GM12878 (cell line): ENCODE data around the gene LIPT1. TPM values are rescaled to one million over a fixed set of nuclear protein-coding genes. Genes with fewer than 3 reads are reported as not detected.

Experiments
- CEBPZ ChIP-seq: fragments of 150-350 bp; IDR thresholded peaks from 2 replicates; pipeline ENCODE4 v1.6.1; 2016; ENCODE audit warnings: low read depth, low read length
- CHD2 ChIP-seq: IDR thresholded peaks from 2 replicates; pipeline ENCODE4 v1.6.1; 2011; ENCODE audit warnings: low read depth, low read length, improper control_type of control experiment, borderline replicate concordance
- CREB1 ChIP-seq: IDR thresholded peaks from 2 replicates; pipeline ENCODE4 v1.6.1; 2012; ENCODE audit warnings: low read depth, mild to moderate bottlenecking, inconsistent platforms
- ETV6 ChIP-seq, 2 experiments: fragments of 450-650 bp in 1 of 2; IDR thresholded peaks in 1 of 2; conservative IDR thresholded peaks in 1 of 2; 2 replicates each; pipeline ENCODE4 v1.6.1; 2014; ENCODE audit warnings: antibody characterized with exemption in 1 of 2, borderline replicate concordance in 1 of 2, low read depth in 1 of 2, mild to moderate bottlenecking in 1 of 2, moderate library complexity in 1 of 2
- IRF4 ChIP-seq: IDR thresholded peaks from 2 replicates; pipeline ENCODE4 v1.6.1; 2011; ENCODE audit warnings: low read depth, low read length
- KDM1A ChIP-seq: fragments of 200-600 bp; sonication (generic); IDR thresholded peaks from 2 replicates; pipeline ENCODE4 v1.6.1; 2016; ENCODE audit warnings: borderline replicate concordance
- LARP7 ChIP-seq: fragments of 450-650 bp; IDR thresholded peaks from 2 replicates; pipeline ENCODE4 v1.6.1; 2017; ENCODE audit warnings: mild to moderate bottlenecking
- MXI1 ChIP-seq: fragments of 150-350 bp; IDR thresholded peaks from 2 replicates; pipeline ENCODE4 v1.6.1; 2011; ENCODE audit warnings: low read depth, mild to moderate bottlenecking, inconsistent platforms, low read length, improper control_type of control experiment
- MYB ChIP-seq: fragments of 150-350 bp; IDR thresholded peaks from 2 replicates; pipeline ENCODE4 v1.6.1; 2014; ENCODE audit warnings: mild to moderate bottlenecking, low read depth, low read length, borderline replicate concordance
- NBN ChIP-seq: fragments of 450-650 bp; IDR thresholded peaks from 2 replicates; pipeline ENCODE4 v1.6.1; 2016
- NFYB ChIP-seq: IDR thresholded peaks from 2 replicates; pipeline ENCODE4 v1.6.1; 2011; ENCODE audit warnings: low read depth, mild to moderate bottlenecking, low read length, improper control_type of control experiment, moderate library complexity; ENCODE audit not compliant: insufficient read depth
- PAX5 ChIP-seq: IDR thresholded peaks from 2 replicates; pipeline ENCODE4 v1.6.1; 2011; ENCODE audit warnings: low read depth, low read length, borderline replicate concordance
- RAD21 ChIP-seq: IDR thresholded peaks from 2 replicates; pipeline ENCODE4 v1.6.1; 2011; ENCODE audit warnings: mild to moderate bottlenecking, low read depth, low read length, moderate library complexity; ENCODE audit not compliant: insufficient read depth
- REST ChIP-seq: IDR thresholded peaks from 2 replicates; pipeline ENCODE4 v1.6.1; 2012; ENCODE audit warnings: mild to moderate bottlenecking, low read depth, low read length
- SIN3A ChIP-seq: IDR thresholded peaks from 2 replicates; pipeline ENCODE4 v1.6.1; 2012; ENCODE audit warnings: low read depth, low read length, improper control_type of control experiment
- SKIL ChIP-seq: fragments of 450-650 bp; IDR thresholded peaks from 2 replicates; pipeline ENCODE4 v1.6.1; 2017; ENCODE audit warnings: mild to moderate bottlenecking, low read depth, inconsistent platforms; ENCODE audit not compliant: poor library complexity, severe bottlenecking
- SMARCA5 ChIP-seq: fragments of 450-650 bp; IDR thresholded peaks from 2 replicates; pipeline ENCODE4 v1.6.1; 2017; ENCODE audit warnings: mild to moderate bottlenecking
- SUPT20H ChIP-seq: IDR thresholded peaks from 2 replicates; pipeline ENCODE4 v1.6.1; 2011; ENCODE audit warnings: low read depth, mild to moderate bottlenecking, low read length, moderate library complexity, borderline replicate concordance; ENCODE audit not compliant: control insufficient read depth
- SUZ12 ChIP-seq: fragments of 200-600 bp; sonication (generic); IDR thresholded peaks from one replicate; pipeline ENCODE4 v1.6.1; 2018; ENCODE audit warnings: antibody characterized with exemption, mild to moderate bottlenecking; ENCODE audit not compliant: unreplicated experiment
- YY1 ChIP-seq: IDR thresholded peaks from 2 replicates; pipeline ENCODE4 v1.6.1; 2011; ENCODE audit warnings: low read depth, mild to moderate bottlenecking, low read length
- ZNF207 ChIP-seq: fragments of 450-650 bp; IDR thresholded peaks from 2 replicates; pipeline ENCODE4 v1.6.1; 2014; ENCODE audit warnings: antibody characterized with exemption, mild to moderate bottlenecking, borderline replicate concordance
- polyA plus RNA-seq, 11 experiments: library from polyadenylated mRNA; depleted of rRNA in 4 of 11; unstranded in 6 of 11; stranded (reverse) in 5 of 11; fragments of >200 nt; fragmentation: Nextera tagmentation in 4 of 11; fragmentation: Illumina TruSeq in 1 of 11; extraction: Ambion mirVana in 4 of 11; extraction: Trizol in 1 of 11; gene quantifications; 1 replicate in 1 of 11; 2 replicates in 10 of 11; pipeline versions ENCODE4 v1.2.1 to v1.2.3, GENCODE V29; 2011 to 2016; ENCODE audit warnings: inconsistent platforms in 2 of 11, missing spikeins in 2 of 11, low read depth in 1 of 11
- total RNA-seq, 4 experiments: library from RNA; depleted of rRNA in 3 of 4; stranded (reverse); fragments of >200 nt in 3 of 4; fragmentation: Illumina TruSeq in 1 of 4; extraction: Trizol in 1 of 4; gene quantifications; 2 replicates each; pipeline versions ENCODE4 v1.2.1 to v1.2.3, GENCODE V29; 2013 to 2021

Gene LIPT1
- total and polyA plus RNA-seq, 10 of the 15 experiments (the other 5 are each of a cell fraction or from before 2014, with no cell fraction given) = 8.0 to 15.5 (median 10.9) TPM

- TF ChIP-seq SUPT20H (no peak), RAD21 (no peak), SKIL (no peak), SIN3A (peak; percentile 51; the same call in 1 of the 2 replicates), NFYB (no peak), SMARCA5 (peak; percentile 48; the same call in 1 of the 2 replicates), REST (no peak), CREB1 (peak; percentile 84), KDM1A (no peak), MXI1 (no peak; the same call in none of the 2 replicates), PAX5 (peak; percentile 93), CEBPZ (no peak), YY1 (peak; percentile 41), CHD2 (peak; percentile 64; the same call in 1 of the 2 replicates), NBN (peak; percentile 93), MYB (no peak), IRF4 (peak; percentile 11; the same call in 1 of the 2 replicates), LARP7 (peak; percentile 89), ZNF207 (no peak; the same call in 1 of the 2 replicates), ETV6 (conservative IDR thresholded peaks at IDR 0.05 in 1 of 2, IDR thresholded peaks at IDR 0.05 in 1 of 2; ENCODE audit: borderline replicate concordance in 1 of 2, low read depth in 1 of 2) (peak in 1 of 2 experiments; percentile 87; a peak in 2 of 4 replicates), SUZ12 (no peak)
These were observed at the start of gene LIPT1, which contains the start of gene TSGA10 (continued) for GRCh38 chr2:99154643-99155536.
